Breast epithelium (tissue), 3 donors: ENCODE results near the gene GTF2F2.

Experiments
- POLR2A ChIP-seq: fragments of 450-650 bp; IDR thresholded peaks from one replicate; pipeline ENCODE4 v1.6.1; 2016; ENCODE audit warnings: antibody characterized with exemption, mild to moderate bottlenecking, moderate library complexity
- TF ChIP-seq, protein P1 (sequence below), 3 donors: fragments of 450-650 bp; IDR thresholded peaks; one replicate each; pipeline ENCODE4 v1.5.1; 2016 to 2017; ENCODE audit warnings: antibody characterized with exemption in 3 of 3, mild to moderate bottlenecking in 3 of 3, moderate library complexity in 3 of 3

DNA sequence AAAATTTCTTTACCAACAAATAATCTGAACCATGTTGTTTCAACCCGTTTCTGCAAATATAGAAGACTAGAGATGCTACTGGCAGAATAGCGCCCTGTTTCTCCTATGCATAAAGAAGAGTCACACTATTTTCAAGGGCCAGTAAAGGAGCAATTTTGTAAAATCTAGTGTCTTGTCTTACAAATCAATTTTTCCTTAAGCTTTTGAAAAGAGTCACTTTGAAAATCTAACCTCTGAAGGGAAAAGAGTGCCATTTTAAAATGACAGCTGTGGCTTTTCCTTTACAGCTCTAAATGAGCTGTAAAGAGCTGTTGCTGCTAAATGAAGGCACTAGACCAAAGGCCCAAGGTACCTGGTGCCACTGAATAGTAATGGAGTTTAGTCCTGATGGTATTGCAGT lies 16.9 kb upstream of the GTF2F2 start:
- TF ChIP-seq, protein P1, sequence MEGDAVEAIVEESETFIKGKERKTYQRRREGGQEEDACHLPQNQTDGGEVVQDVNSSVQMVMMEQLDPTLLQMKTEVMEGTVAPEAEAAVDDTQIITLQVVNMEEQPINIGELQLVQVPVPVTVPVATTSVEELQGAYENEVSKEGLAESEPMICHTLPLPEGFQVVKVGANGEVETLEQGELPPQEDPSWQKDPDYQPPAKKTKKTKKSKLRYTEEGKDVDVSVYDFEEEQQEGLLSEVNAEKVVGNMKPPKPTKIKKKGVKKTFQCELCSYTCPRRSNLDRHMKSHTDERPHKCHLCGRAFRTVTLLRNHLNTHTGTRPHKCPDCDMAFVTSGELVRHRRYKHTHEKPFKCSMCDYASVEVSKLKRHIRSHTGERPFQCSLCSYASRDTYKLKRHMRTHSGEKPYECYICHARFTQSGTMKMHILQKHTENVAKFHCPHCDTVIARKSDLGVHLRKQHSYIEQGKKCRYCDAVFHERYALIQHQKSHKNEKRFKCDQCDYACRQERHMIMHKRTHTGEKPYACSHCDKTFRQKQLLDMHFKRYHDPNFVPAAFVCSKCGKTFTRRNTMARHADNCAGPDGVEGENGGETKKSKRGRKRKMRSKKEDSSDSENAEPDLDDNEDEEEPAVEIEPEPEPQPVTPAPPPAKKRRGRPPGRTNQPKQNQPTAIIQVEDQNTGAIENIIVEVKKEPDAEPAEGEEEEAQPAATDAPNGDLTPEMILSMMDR (IDR thresholded peaks at IDR 0.05): no peak
- TF ChIP-seq POLR2A: no peak
